GM12878 (cell line): Measurements from ENCODE around the gene MAGI3. TPM values are rescaled to one million over a fixed set of nuclear protein-coding genes. Genes with fewer than 3 reads are reported as not detected.

Experiments used
- CHD1 ChIP-seq: IDR thresholded peaks from 2 replicates; pipeline ENCODE4 v1.6.1; 2012; ENCODE audit warnings: low read depth, low read length, improper control_type of control experiment
- JUNB ChIP-seq: IDR thresholded peaks from 2 replicates; pipeline ENCODE4 v1.6.1; 2016; ENCODE audit warnings: antibody characterized with exemption, mild to moderate bottlenecking
- POLR2AphosphoS5 ChIP-seq: IDR thresholded peaks from 2 replicates; pipeline ENCODE4 v1.6.1; 2011; ENCODE audit warnings: mild to moderate bottlenecking, low read length, inconsistent platforms
- RFX5 ChIP-seq: IDR thresholded peaks from 2 replicates; pipeline ENCODE4 v1.6.1; 2011; ENCODE audit warnings: low read depth, low read length, improper control_type of control experiment
- RUNX3 ChIP-seq: IDR thresholded peaks from 2 replicates; pipeline ENCODE4 v1.6.1; 2012; ENCODE audit warnings: low read length, inconsistent platforms
- SREBF1 ChIP-seq: IDR thresholded peaks from 2 replicates; pipeline ENCODE4 v1.6.1; 2012; ENCODE audit warnings: mild to moderate bottlenecking, low read length
- polyA plus RNA-seq, 11 experiments: library from polyadenylated mRNA; depleted of rRNA in 4 of 11; unstranded in 6 of 11; stranded (reverse) in 5 of 11; fragments of >200 nt; fragmentation: Nextera tagmentation in 4 of 11; fragmentation: Illumina TruSeq in 1 of 11; extraction: Ambion mirVana in 4 of 11; extraction: Trizol in 1 of 11; gene quantifications; 1 replicate in 1 of 11; 2 replicates in 10 of 11; pipeline versions ENCODE4 v1.2.1 to v1.2.3, GENCODE V29; 2011 to 2016; ENCODE audit warnings: inconsistent platforms in 2 of 11, missing spikeins in 2 of 11, low read depth in 1 of 11
- total RNA-seq, 4 experiments: library from RNA; depleted of rRNA in 3 of 4; stranded (reverse); fragments of >200 nt in 3 of 4; fragmentation: Illumina TruSeq in 1 of 4; extraction: Trizol in 1 of 4; gene quantifications; 2 replicates each; pipeline versions ENCODE4 v1.2.1 to v1.2.3, GENCODE V29; 2013 to 2021
- TF ChIP-seq, protein P1 (sequence below): fragments of 450-650 bp; IDR thresholded peaks from 2 replicates; pipeline ENCODE4 v1.6.1; 2017; ENCODE audit warnings: mild to moderate bottlenecking, low read depth, inconsistent platforms; ENCODE audit not compliant: poor library complexity, severe bottlenecking
- TF ChIP-seq, protein P2 (sequence below): fragments of 450-650 bp; IDR thresholded peaks from 2 replicates; pipeline ENCODE4 v1.6.1; 2018; ENCODE audit warnings: mild to moderate bottlenecking, low read depth, moderate library complexity; ENCODE audit not compliant: partially characterized antibody
- TF ChIP-seq, protein P3 (sequence below): IDR thresholded peaks from 2 replicates; pipeline ENCODE4 v1.6.1; 2012; ENCODE audit warnings: low read depth, low read length, improper control_type of control experiment
- TF ChIP-seq, protein P4 (sequence below): fragments of 450-650 bp; IDR thresholded peaks from 2 replicates; pipeline ENCODE4 v1.6.1; 2017; ENCODE audit warnings: mild to moderate bottlenecking, moderate library complexity
- TF ChIP-seq, protein P5 (sequence below): IDR thresholded peaks from 2 replicates; pipeline ENCODE4 v1.6.1; 2011; ENCODE audit warnings: low read depth, mild to moderate bottlenecking, low read length, moderate library complexity, borderline replicate concordance; ENCODE audit errors: extremely low read depth
- TF ChIP-seq, protein P6 (sequence below), 3 experiments: IDR thresholded peaks in 2 of 3; conservative IDR thresholded peaks in 1 of 3; 2 replicates each; pipeline ENCODE4 v1.5.1; 2011; ENCODE audit warnings: low read depth in 3 of 3, low read length in 3 of 3, mild to moderate bottlenecking in 3 of 3, control low read depth in 2 of 3, moderate library complexity in 2 of 3, inconsistent platforms in 1 of 3, mixed read lengths in 1 of 3; ENCODE audit not compliant: control insufficient read depth in 2 of 3, insufficient read depth in 1 of 3; ENCODE audit errors: extremely low read depth in 1 of 3

The MAGI3 gene
- total and polyA plus RNA-seq, 10 of the 15 experiments (the other 5 are each of a cell fraction or from before 2014, with no cell fraction given), result 0.17 to 0.65 (median 0.32) TPM

DNA sequence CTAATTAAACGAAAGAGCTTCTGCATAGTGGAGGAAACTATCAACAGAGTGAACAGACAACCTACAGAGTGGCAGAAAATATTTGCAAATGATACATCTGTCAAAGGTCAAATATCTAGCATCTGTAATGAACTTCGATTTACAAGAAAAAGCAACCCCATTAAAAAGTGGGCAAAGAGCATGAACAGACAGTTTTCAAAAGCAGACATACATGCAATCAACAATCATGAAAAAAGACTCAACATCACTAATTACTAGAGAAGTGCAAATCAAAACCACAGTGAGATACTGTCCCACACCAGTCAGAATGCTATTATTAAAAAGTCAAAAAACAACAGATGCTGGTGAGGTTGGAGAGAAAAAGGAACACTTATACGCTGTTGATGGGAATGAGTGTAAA is 103.2 kb downstream of the MAGI3 start (continued):
- TF ChIP-seq, protein P1, sequence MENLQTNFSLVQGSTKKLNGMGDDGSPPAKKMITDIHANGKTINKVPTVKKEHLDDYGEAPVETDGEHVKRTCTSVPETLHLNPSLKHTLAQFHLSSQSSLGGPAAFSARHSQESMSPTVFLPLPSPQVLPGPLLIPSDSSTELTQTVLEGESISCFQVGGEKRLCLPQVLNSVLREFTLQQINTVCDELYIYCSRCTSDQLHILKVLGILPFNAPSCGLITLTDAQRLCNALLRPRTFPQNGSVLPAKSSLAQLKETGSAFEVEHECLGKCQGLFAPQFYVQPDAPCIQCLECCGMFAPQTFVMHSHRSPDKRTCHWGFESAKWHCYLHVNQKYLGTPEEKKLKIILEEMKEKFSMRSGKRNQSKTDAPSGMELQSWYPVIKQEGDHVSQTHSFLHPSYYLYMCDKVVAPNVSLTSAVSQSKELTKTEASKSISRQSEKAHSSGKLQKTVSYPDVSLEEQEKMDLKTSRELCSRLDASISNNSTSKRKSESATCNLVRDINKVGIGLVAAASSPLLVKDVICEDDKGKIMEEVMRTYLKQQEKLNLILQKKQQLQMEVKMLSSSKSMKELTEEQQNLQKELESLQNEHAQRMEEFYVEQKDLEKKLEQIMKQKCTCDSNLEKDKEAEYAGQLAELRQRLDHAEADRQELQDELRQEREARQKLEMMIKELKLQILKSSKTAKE, result no peak
- TF ChIP-seq CHD1 (no peak), POLR2AphosphoS5 (no peak), JUNB (no peak), RFX5 (no peak), SREBF1 (no peak), RUNX3 (no peak)
- TF ChIP-seq, protein P2, sequence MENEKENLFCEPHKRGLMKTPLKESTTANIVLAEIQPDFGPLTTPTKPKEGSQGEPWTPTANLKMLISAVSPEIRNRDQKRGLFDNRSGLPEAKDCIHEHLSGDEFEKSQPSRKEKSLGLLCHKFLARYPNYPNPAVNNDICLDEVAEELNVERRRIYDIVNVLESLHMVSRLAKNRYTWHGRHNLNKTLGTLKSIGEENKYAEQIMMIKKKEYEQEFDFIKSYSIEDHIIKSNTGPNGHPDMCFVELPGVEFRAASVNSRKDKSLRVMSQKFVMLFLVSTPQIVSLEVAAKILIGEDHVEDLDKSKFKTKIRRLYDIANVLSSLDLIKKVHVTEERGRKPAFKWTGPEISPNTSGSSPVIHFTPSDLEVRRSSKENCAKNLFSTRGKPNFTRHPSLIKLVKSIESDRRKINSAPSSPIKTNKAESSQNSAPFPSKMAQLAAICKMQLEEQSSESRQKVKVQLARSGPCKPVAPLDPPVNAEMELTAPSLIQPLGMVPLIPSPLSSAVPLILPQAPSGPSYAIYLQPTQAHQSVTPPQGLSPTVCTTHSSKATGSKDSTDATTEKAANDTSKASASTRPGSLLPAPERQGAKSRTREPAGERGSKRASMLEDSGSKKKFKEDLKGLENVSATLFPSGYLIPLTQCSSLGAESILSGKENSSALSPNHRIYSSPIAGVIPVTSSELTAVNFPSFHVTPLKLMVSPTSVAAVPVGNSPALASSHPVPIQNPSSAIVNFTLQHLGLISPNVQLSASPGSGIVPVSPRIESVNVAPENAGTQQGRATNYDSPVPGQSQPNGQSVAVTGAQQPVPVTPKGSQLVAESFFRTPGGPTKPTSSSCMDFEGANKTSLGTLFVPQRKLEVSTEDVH, result no peak
- TF ChIP-seq, protein P3, sequence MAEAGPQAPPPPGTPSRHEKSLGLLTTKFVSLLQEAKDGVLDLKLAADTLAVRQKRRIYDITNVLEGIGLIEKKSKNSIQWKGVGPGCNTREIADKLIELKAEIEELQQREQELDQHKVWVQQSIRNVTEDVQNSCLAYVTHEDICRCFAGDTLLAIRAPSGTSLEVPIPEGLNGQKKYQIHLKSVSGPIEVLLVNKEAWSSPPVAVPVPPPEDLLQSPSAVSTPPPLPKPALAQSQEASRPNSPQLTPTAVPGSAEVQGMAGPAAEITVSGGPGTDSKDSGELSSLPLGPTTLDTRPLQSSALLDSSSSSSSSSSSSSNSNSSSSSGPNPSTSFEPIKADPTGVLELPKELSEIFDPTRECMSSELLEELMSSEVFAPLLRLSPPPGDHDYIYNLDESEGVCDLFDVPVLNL, result no peak
- TF ChIP-seq, protein P4, sequence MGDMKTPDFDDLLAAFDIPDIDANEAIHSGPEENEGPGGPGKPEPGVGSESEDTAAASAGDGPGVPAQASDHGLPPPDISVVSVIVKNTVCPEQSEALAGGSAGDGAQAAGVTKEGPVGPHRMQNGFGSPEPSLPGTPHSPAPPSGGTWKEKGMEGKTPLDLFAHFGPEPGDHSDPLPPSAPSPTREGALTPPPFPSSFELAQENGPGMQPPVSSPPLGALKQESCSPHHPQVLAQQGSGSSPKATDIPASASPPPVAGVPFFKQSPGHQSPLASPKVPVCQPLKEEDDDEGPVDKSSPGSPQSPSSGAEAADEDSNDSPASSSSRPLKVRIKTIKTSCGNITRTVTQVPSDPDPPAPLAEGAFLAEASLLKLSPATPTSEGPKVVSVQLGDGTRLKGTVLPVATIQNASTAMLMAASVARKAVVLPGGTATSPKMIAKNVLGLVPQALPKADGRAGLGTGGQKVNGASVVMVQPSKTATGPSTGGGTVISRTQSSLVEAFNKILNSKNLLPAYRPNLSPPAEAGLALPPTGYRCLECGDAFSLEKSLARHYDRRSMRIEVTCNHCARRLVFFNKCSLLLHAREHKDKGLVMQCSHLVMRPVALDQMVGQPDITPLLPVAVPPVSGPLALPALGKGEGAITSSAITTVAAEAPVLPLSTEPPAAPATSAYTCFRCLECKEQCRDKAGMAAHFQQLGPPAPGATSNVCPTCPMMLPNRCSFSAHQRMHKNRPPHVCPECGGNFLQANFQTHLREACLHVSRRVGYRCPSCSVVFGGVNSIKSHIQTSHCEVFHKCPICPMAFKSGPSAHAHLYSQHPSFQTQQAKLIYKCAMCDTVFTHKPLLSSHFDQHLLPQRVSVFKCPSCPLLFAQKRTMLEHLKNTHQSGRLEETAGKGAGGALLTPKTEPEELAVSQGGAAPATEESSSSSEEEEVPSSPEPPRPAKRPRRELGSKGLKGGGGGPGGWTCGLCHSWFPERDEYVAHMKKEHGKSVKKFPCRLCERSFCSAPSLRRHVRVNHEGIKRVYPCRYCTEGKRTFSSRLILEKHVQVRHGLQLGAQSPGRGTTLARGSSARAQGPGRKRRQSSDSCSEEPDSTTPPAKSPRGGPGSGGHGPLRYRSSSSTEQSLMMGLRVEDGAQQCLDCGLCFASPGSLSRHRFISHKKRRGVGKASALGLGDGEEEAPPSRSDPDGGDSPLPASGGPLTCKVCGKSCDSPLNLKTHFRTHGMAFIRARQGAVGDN, result no peak
- TF ChIP-seq, protein P5, sequence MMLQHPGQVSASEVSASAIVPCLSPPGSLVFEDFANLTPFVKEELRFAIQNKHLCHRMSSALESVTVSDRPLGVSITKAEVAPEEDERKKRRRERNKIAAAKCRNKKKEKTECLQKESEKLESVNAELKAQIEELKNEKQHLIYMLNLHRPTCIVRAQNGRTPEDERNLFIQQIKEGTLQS, result no peak
- TF ChIP-seq, protein P6, sequence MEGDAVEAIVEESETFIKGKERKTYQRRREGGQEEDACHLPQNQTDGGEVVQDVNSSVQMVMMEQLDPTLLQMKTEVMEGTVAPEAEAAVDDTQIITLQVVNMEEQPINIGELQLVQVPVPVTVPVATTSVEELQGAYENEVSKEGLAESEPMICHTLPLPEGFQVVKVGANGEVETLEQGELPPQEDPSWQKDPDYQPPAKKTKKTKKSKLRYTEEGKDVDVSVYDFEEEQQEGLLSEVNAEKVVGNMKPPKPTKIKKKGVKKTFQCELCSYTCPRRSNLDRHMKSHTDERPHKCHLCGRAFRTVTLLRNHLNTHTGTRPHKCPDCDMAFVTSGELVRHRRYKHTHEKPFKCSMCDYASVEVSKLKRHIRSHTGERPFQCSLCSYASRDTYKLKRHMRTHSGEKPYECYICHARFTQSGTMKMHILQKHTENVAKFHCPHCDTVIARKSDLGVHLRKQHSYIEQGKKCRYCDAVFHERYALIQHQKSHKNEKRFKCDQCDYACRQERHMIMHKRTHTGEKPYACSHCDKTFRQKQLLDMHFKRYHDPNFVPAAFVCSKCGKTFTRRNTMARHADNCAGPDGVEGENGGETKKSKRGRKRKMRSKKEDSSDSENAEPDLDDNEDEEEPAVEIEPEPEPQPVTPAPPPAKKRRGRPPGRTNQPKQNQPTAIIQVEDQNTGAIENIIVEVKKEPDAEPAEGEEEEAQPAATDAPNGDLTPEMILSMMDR (IDR thresholded peaks at IDR 0.05 in 2 of 3, conservative IDR thresholded peaks at IDR 0.05 in 1 of 3; ENCODE audit: control insufficient read depth in 2 of 3, extremely low read depth in 1 of 3, insufficient read depth in 1 of 3, low read depth in 3 of 3, low read length in 3 of 3), result no peak
